Fibroblast of peridontal ligament (primary cell): ENCODE measurements around the gene VANGL2.

Source experiments
- DNase-seq: peaks from one replicate; pipeline ENCODE4 v3.0.0-alpha.2; 2010; ENCODE audit errors: extremely low read depth

The VANGL2 gene

GRCh38 chr1:160459056-160459455 is 58.7 kb downstream of the VANGL2 start:
- no peak for DNase-seq

GRCh38 chr1:160459687-160460086 is 59.3 kb downstream of the VANGL2 start:
- no peak for DNase-seq

- DNase-seq, result no peak
Observed at GRCh38 chr1:160460214-160460642, 59.9 kb downstream of the VANGL2 start.

- DNase-seq, result no peak
Observed at GRCh38 chr1:160460683-160461287, 60.4 kb downstream of the VANGL2 start.

- DNase-seq, result no peak
Observed at GRCh38 chr1:160465123-160465522, 64.8 kb downstream of the VANGL2 start.

- DNase-seq, result no peak
Observed at GRCh38 chr1:160466961-160467360, 66.6 kb downstream of the VANGL2 start.

- DNase-seq, result no peak
Observed at GRCh38 chr1:160467576-160467975, 67.2 kb downstream of the VANGL2 start.

- DNase-seq, result no peak
Observed at GRCh38 chr1:160471253-160471652, 70.9 kb downstream of the VANGL2 start.

GRCh38 chr1:160472112-160472511 is 71.7 kb downstream of the VANGL2 start:
- no peak for DNase-seq

GRCh38 chr1:160474392-160475242 is 74.3 kb downstream of the VANGL2 start:
- DNase-seq, result no peak
